ENCODE results near the gene LRCH1. TPM values are rescaled to one million over a fixed set of nuclear protein-coding genes. Genes with fewer than 3 reads are reported as not detected.

The LRCH1 gene
- total and polyA plus RNA-seq, 10 of the 15 experiments (the other 5 are each of a cell fraction or from before 2014, with no cell fraction given), result 5.3 to 48.9 (median 14.4) TPM

DNA sequence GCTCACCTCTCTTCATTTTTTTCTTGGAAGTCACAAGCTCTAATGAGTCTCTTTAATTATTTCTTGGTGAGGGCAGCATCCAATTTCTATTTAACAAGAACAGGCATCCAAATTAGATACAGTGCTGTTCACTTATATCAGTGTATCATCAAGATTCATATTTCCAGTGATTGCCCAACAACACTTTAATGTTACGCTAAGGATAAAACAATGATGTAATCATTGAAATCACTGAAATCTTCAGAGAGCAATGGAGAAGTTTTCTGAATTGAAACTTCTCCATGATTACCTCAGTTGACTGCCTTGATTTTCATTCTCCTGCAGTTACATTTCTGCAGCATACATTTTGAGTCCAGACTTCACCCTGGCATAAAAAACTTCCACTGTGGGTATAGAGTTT lies 17.1 kb upstream of the LRCH1 start (continued):
- no peak for TF ChIP-seq JUNB (IDR thresholded peaks at IDR 0.05)

DNA sequence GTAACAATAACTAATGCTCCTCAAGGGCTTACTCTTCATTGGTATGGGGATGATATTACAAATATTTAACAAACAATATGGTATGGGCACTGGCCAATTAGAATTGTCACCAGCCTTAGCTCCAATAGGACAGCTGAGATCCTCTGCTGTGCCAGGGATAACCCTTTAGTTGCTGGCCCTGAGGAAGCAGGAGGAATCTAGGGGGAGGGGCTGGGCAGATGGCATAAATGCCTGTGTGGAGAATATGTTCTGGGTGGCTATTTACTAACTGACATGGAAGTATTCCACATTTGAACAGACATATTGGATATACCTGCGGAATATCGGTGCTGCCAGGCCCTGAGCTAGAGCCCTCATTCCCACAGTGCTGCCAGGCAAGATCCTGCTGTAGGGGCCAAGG lies 16.6 kb upstream of the LRCH1 start:
- intact Hi-C loops (cut with micrococcal nuclease; ENCODE audit: unreplicated experiment), result no loop called here

More for the DNA sequence above, 16.6 kb upstream of the LRCH1 start:
- H3K4me3 ChIP-seq, result no peak overlapping the region
- no TSS peak for BruUV-seq (replicated peaks)
- 97% methylated on average over 2 of the region's 2 CpGs for WGBS (ENCODE audit: insufficient coverage, insufficient replicate concordance, low lambda C conversion rate, missing lambda C conversion rate)
- ChIA-PET CTCF (interaction anchor here (1.0 kb wide), 1 partner anchor 12 kb away, joined by 4 read pairs; no protein-coding TSS in a partner anchor), POLR2A (interaction anchor here (0.5 to 0.6 kb wide), 2 partner anchors 16 to 433 kb away, joined by 3 read pairs; no protein-coding TSS in a partner anchor), SMC1A (ENCODE audit: uncharacterized antibody, unreplicated experiment) (interaction anchor here (0.8 kb wide), 1 partner anchor 15 kb away, joined by 3 read pairs; no protein-coding TSS in a partner anchor), RAD21 (ENCODE audit: unreplicated experiment) (no interaction called here)
- H3K4me1 ChIP-seq (ENCODE audit: control insufficient read depth, insufficient read depth, low read length), result no peaks in the 10 kb centered on the region
- no peak overlapping the region for H3K9ac ChIP-seq (ENCODE audit: control insufficient read depth, insufficient read depth, low read length)
- H3K4me2 ChIP-seq (ENCODE audit: control insufficient read depth, insufficient read depth), result no peak overlapping the region
- H3K36me3 ChIP-seq (ENCODE audit: control insufficient read depth in 2 of 2, insufficient read depth in 2 of 2, low read length in 1 of 2), result no peaks in the 10 kb centered on the region
- TF ChIP-seq, protein P1, sequence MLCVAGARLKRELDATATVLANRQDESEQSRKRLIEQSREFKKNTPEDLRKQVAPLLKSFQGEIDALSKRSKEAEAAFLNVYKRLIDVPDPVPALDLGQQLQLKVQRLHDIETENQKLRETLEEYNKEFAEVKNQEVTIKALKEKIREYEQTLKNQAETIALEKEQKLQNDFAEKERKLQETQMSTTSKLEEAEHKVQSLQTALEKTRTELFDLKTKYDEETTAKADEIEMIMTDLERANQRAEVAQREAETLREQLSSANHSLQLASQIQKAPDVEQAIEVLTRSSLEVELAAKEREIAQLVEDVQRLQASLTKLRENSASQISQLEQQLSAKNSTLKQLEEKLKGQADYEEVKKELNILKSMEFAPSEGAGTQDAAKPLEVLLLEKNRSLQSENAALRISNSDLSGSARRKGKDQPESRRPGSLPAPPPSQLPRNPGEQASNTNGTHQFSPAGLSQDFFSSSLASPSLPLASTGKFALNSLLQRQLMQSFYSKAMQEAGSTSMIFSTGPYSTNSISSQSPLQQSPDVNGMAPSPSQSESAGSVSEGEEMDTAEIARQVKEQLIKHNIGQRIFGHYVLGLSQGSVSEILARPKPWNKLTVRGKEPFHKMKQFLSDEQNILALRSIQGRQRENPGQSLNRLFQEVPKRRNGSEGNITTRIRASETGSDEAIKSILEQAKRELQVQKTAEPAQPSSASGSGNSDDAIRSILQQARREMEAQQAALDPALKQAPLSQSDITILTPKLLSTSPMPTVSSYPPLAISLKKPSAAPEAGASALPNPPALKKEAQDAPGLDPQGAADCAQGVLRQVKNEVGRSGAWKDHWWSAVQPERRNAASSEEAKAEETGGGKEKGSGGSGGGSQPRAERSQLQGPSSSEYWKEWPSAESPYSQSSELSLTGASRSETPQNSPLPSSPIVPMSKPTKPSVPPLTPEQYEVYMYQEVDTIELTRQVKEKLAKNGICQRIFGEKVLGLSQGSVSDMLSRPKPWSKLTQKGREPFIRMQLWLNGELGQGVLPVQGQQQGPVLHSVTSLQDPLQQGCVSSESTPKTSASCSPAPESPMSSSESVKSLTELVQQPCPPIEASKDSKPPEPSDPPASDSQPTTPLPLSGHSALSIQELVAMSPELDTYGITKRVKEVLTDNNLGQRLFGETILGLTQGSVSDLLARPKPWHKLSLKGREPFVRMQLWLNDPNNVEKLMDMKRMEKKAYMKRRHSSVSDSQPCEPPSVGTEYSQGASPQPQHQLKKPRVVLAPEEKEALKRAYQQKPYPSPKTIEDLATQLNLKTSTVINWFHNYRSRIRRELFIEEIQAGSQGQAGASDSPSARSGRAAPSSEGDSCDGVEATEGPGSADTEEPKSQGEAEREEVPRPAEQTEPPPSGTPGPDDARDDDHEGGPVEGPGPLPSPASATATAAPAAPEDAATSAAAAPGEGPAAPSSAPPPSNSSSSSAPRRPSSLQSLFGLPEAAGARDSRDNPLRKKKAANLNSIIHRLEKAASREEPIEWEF (IDR thresholded peaks at IDR 0.05; ENCODE audit: insufficient replicate concordance, low read depth, low read length), result no peak
- H2AFZ ChIP-seq (ENCODE audit: control insufficient read depth, low read depth, low read length), result no peak overlapping the region
- no peak overlapping the region for H3K27ac ChIP-seq (ENCODE audit: control insufficient read depth, insufficient read depth)
- FAIRE-seq, result no peak
- no peaks in the 10 kb centered on the region for H3K9me3 ChIP-seq (replicated peaks; ENCODE audit: control insufficient read depth, insufficient read depth, low read length)
- no peak for ATAC-seq
- no peak for DNase-seq (ENCODE audit: low read depth, low spot score)
- H4K20me1 ChIP-seq (ENCODE audit: control insufficient read depth, insufficient read depth), result no peaks in the 10 kb centered on the region; the same call in 1 of the 2 replicates
- in situ Hi-C loops (cut with MboI), result no loop called here
- no peaks in the 10 kb centered on the region for H3K79me2 ChIP-seq (ENCODE audit: control insufficient read depth, insufficient read depth, low read length)
- H3K27me3 ChIP-seq (replicated peaks in 1 of 2; ENCODE audit: control insufficient read depth in 2 of 2, insufficient read depth in 2 of 2, low read length in 1 of 2), result no peaks in the 10 kb centered on the region

Measured in GM12878 (cell line).